IPS-18c (cell line): ENCODE results near the gene ACVR2A.

Experiments used
- H3K4me3 ChIP-seq: 2 replicates; pipeline ENCODE4 v1.7.0; 2013; ENCODE audit warnings: low read depth, mild to moderate bottlenecking, low read length, moderate library complexity; ENCODE audit not compliant: insufficient read depth
- H3K9me3 ChIP-seq: one replicate; pipeline ENCODE4 v1.6.1; 2013; ENCODE audit warnings: mild to moderate bottlenecking, low read length, moderate library complexity; ENCODE audit not compliant: control insufficient read depth, insufficient read depth

Gene ACVR2A

GRCh38 chr2:147844697-147845410 is at the start of gene ACVR2A:
Gene ACVR2A, plus strand, starts transcription at chr2:147845029. Its CDS starts 124 bp downstream, at chr2:147845153.
- Histone ChIP-seq H3K4me3 (peak within 1 kb of the TSS; percentile 69), H3K9me3 (no peaks in the 10 kb centered on the region)

- no peaks in the 10 kb centered on the region for H3K9me3 ChIP-seq
- no peak overlapping the region for H3K4me3 ChIP-seq
These were observed 44.5 kb upstream of the ACVR2A start for GRCh38 chr2:147800316-147800715.

- no peaks in the 10 kb centered on the region for H3K9me3 ChIP-seq
- no peak overlapping the region for H3K4me3 ChIP-seq
These were observed 38.0 kb upstream of the ACVR2A start for GRCh38 chr2:147806846-147807245.

- Histone ChIP-seq H3K9me3 (no peaks in the 10 kb centered on the region), H3K4me3 (no peak overlapping the region)
These were observed 36.3 kb upstream of the ACVR2A start for GRCh38 chr2:147808520-147808919.

- Histone ChIP-seq H3K4me3 (no peak overlapping the region), H3K9me3 (no peaks in the 10 kb centered on the region)
These were observed 33.7 kb upstream of the ACVR2A start for GRCh38 chr2:147810883-147811765.

- H3K4me3 ChIP-seq, result no peak overlapping the region
- H3K9me3 ChIP-seq, result no peaks in the 10 kb centered on the region
These were observed 26.1 kb upstream of the ACVR2A start for GRCh38 chr2:147818741-147819140.

GRCh38 chr2:147824620-147825019 is 20.2 kb upstream of the ACVR2A start:
- Histone ChIP-seq H3K9me3 (peaks cover 4% of the 10 kb centered on the region), H3K4me3 (no peak overlapping the region)

- no peak overlapping the region for H3K4me3 ChIP-seq
- H3K9me3 ChIP-seq, result peaks cover 4% of the 10 kb centered on the region
These were observed 18.3 kb upstream of the ACVR2A start for GRCh38 chr2:147826278-147827087.

GRCh38 chr2:147827088-147827375 is 17.8 kb upstream of the ACVR2A start:
- Histone ChIP-seq H3K4me3 (no peak overlapping the region), H3K9me3 (peaks cover 4% of the 10 kb centered on the region)

GRCh38 chr2:147829106-147829505 is 15.7 kb upstream of the ACVR2A start:
- peaks cover 4% of the 10 kb centered on the region for H3K9me3 ChIP-seq
- H3K4me3 ChIP-seq, result no peak overlapping the region

- Histone ChIP-seq H3K9me3 (no peaks in the 10 kb centered on the region), H3K4me3 (no peak overlapping the region)
These were observed 8.7 kb upstream of the ACVR2A start for GRCh38 chr2:147836099-147836498.

- H3K9me3 ChIP-seq, result no peaks in the 10 kb centered on the region
- peak overlapping the region; percentile 67 for H3K4me3 ChIP-seq
These were observed 1.4 kb upstream of the ACVR2A start for GRCh38 chr2:147843391-147843863.

- Histone ChIP-seq H3K4me3 (peak overlapping the region; percentile 69), H3K9me3 (no peaks in the 10 kb centered on the region)
These were observed 749 bp upstream of the ACVR2A start for GRCh38 chr2:147843864-147844696.

- Histone ChIP-seq H3K9me3 (no peaks in the 10 kb centered on the region), H3K4me3 (peak overlapping the region; percentile 69)
These were observed 662 bp downstream of the ACVR2A start for GRCh38 chr2:147845411-147845971.

GRCh38 chr2:147846412-147847081 is 1.7 kb downstream of the ACVR2A start:
- Histone ChIP-seq H3K4me3 (peak overlapping the region; percentile 35), H3K9me3 (no peaks in the 10 kb centered on the region)

- no peak overlapping the region for H3K4me3 ChIP-seq
These were observed 3.0 kb downstream of the ACVR2A start for GRCh38 chr2:147847746-147848391.

More at GRCh38 chr2:147847746-147848391, 3.0 kb downstream of the ACVR2A start:
- H3K9me3 ChIP-seq, result no peaks in the 10 kb centered on the region
